Glutamatergic neuron (in vitro differentiated cells): ENCODE measurements around the gene CFAP61. TPM values are rescaled to one million over a fixed set of nuclear protein-coding genes. Genes with fewer than 3 reads are reported as not detected.

Source experiments
- DNase-seq: peaks from one replicate; pipeline ENCODE4 v3.0.0; 2022
- H3K27ac Mint-ChIP-seq: one replicate; pipeline ENCODE4 v1.8.0; 2020; ENCODE audit warnings: mild to moderate bottlenecking, mixed read lengths, inconsistent platforms; ENCODE audit not compliant: unreplicated experiment
- H3K27me3 Mint-ChIP-seq: one replicate; pipeline ENCODE4 v1.8.0; 2020; ENCODE audit warnings: mild to moderate bottlenecking, moderate library complexity, mixed read lengths, inconsistent platforms; ENCODE audit not compliant: unreplicated experiment
- H3K36me3 Mint-ChIP-seq: one replicate; pipeline ENCODE4 v1.8.0; 2020; ENCODE audit warnings: mild to moderate bottlenecking, mixed read lengths, inconsistent platforms; ENCODE audit not compliant: unreplicated experiment
- H3K4me1 Mint-ChIP-seq: one replicate; pipeline ENCODE4 v1.8.0; 2020; ENCODE audit warnings: mild to moderate bottlenecking, low read depth, mixed read lengths, inconsistent platforms; ENCODE audit not compliant: unreplicated experiment
- H3K4me3 Mint-ChIP-seq: one replicate; pipeline ENCODE4 v1.8.0; 2020; ENCODE audit warnings: mild to moderate bottlenecking, mixed read lengths, inconsistent platforms; ENCODE audit not compliant: unreplicated experiment
- H3K9me3 Mint-ChIP-seq: one replicate; pipeline ENCODE4 v1.8.0; 2020; ENCODE audit warnings: mild to moderate bottlenecking, moderate library complexity, mixed read lengths, inconsistent platforms; ENCODE audit not compliant: unreplicated experiment
- total RNA-seq: library from RNA; stranded (reverse); fragmentation: NEBNext Ultra II Directional; extraction: Animal tissue kit (Norgen Biotek cat#: 25700); gene quantifications from one replicate; pipeline ENCODE4 v1.2.1, GENCODE V29; 2021; ENCODE audit not compliant: unreplicated experiment
- TF ChIP-seq, protein P1 (sequence below): fragments of 200-600 bp; sonication (generic); IDR thresholded peaks from one replicate; pipeline ENCODE4 v1.5.0; 2021; ENCODE audit not compliant: partially characterized antibody, unreplicated experiment

The CFAP61 gene
- total RNA-seq, 1 donor from 2014 or later = 5.0 TPM

DNA sequence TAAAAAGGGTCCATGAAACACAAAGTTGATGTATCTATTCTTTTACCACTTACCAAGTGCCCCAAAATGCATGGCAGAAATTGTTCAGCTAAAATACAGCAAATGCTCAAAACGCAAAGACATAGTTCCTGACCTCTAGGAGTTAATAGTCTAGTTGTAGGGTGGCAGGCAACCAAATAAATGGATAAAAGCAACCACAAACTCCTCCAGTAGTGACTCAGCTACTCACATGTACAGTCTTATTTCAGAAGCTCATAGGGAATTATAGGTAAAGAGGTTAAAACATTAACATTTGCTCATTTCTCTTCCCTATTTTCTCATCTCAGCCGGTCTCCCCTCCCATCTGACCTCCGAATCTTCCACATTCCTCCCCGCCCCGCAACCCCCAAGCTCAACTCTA is 171.6 kb downstream of the CFAP61 start:
- no peak overlapping the region for H3K4me3 Mint-ChIP-seq
- peaks cover 2% of the 10 kb centered on the region for H3K9me3 Mint-ChIP-seq
- peaks cover 10% of the 10 kb centered on the region for H3K4me1 Mint-ChIP-seq
- H3K27ac Mint-ChIP-seq = no peak overlapping the region
- peaks cover 10% of the 10 kb centered on the region for H3K36me3 Mint-ChIP-seq
- no peak for DNase-seq
- peaks cover 2% of the 10 kb centered on the region for H3K27me3 Mint-ChIP-seq
- TF ChIP-seq, protein P1, sequence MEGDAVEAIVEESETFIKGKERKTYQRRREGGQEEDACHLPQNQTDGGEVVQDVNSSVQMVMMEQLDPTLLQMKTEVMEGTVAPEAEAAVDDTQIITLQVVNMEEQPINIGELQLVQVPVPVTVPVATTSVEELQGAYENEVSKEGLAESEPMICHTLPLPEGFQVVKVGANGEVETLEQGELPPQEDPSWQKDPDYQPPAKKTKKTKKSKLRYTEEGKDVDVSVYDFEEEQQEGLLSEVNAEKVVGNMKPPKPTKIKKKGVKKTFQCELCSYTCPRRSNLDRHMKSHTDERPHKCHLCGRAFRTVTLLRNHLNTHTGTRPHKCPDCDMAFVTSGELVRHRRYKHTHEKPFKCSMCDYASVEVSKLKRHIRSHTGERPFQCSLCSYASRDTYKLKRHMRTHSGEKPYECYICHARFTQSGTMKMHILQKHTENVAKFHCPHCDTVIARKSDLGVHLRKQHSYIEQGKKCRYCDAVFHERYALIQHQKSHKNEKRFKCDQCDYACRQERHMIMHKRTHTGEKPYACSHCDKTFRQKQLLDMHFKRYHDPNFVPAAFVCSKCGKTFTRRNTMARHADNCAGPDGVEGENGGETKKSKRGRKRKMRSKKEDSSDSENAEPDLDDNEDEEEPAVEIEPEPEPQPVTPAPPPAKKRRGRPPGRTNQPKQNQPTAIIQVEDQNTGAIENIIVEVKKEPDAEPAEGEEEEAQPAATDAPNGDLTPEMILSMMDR = no peak

DNA sequence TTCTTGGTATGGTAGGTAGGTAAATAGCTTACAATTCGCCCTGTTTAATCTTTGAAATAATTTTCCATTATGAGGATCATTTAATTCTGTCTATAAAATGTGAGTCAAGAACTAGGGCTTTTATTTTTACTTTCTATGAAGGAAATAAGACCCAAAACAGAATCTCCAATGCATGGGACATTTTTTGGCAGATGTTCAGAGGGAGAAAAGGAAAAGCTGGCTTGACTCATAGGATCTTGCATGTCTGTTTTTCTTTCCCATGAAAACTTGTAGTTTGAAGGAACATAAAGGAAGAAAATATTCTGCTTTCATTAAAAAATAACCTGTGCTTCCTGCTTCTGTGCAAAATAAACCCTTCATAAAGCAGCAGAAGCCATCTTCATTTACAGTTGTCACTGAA is 172.5 kb downstream of the CFAP61 start:
- Mint-ChIP-seq H3K36me3 (peaks cover 9% of the 10 kb centered on the region), H3K27me3 (peaks cover 2% of the 10 kb centered on the region), H3K9me3 (peaks cover 2% of the 10 kb centered on the region), H3K27ac (no peak overlapping the region), H3K4me3 (no peak overlapping the region), H3K4me1 (peaks cover 10% of the 10 kb centered on the region)
- no peak for DNase-seq
- TF ChIP-seq, protein P1 = no peak

DNA sequence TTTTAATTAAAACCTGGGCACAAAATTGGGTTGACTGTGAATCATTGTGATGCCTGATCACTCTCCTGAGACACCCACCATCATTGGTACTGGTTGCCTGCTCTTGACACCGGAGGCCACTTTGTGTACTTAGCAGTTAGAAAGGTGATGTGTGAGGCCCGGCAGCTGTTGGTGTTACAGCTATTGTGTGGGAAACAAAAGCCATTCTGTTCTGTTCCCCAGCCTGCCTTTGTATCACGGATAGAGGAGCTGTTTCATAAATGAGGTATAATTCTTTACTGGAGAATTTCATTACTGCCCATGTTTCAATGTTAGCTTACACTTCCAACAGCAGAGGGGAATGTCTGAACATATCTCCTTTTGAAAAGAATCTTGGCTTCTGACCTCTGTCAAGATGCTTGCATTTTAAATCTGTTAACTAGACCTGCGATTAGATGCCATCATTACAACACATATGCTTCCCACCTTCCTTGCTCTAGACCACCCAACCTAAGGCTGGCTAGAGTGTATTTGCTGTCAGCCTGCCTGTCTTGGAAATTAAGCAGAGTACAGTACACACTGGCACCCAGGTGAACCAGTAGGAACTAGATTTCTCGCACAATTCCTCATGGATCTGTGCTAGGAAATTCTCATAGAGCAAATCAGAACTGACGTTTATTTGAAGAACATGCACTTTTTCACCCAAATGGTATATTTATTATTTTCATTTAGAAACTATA is 173.2 kb downstream of the CFAP61 start:
- TF ChIP-seq, protein P1 = no peak
- Mint-ChIP-seq H3K27ac (peak overlapping the region; percentile 84), H3K4me1 (peaks cover 10% of the 10 kb centered on the region), H3K27me3 (peaks cover 2% of the 10 kb centered on the region), H3K9me3 (peaks cover 2% of the 10 kb centered on the region), H3K36me3 (peaks cover 9% of the 10 kb centered on the region), H3K4me3 (no peak overlapping the region)
- no peak for DNase-seq

DNA sequence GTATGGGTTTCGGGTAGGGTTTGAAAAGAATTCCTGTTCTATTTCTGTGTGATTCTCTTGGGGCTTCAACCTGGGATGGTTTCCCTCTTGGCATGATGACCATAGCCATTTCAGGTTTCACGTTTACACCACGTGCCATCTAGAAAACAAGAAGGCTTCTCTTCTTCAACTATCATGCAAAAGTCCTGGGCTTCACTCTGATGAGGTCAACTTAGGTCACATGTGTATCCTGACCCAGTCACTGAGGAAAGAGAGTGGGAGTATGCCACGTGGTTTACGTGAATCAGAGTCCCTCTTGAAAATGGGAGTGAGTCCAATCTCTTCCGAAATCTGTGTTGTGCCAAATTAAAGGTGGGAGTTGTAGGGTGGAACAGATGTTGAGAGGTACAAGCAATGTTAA is 174.2 kb downstream of the CFAP61 start:
- TF ChIP-seq, protein P1 = no peak
- Mint-ChIP-seq H3K9me3 (peaks cover 2% of the 10 kb centered on the region), H3K27me3 (peaks cover 2% of the 10 kb centered on the region), H3K4me1 (peaks cover 11% of the 10 kb centered on the region), H3K4me3 (no peak overlapping the region), H3K36me3 (peaks cover 9% of the 10 kb centered on the region), H3K27ac (no peak overlapping the region)
- no peak for DNase-seq

DNA sequence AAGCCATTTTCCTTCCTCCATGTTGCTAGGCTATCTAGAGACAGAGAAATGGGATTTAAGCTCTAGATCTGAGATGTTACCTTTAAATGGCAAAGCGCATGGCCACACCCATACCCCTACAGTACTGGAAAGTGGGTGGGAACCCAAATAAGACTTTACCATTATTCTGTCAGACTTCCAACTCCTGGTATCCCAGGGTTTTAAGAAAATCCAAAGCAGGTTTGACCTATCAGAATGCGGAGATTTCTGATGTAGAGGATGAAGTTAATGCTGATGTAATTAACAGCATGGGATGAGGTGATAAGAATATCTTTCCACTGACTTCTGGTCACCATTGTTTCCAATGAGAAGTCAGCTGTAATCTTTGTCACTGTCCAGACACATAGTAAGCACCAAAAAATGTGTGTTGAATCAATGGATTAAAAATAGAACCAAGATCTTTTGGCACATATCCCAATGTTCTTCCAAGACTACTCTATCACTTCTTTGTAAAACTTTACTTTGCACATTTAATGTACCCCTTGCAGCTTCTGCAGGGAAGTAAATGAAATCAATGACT is 174.8 kb downstream of the CFAP61 start:
- no peak overlapping the region for H3K27ac Mint-ChIP-seq
- H3K36me3 Mint-ChIP-seq = peaks cover 9% of the 10 kb centered on the region
- H3K4me3 Mint-ChIP-seq = no peak overlapping the region
- peaks cover 2% of the 10 kb centered on the region for H3K9me3 Mint-ChIP-seq
- no peak for DNase-seq
- TF ChIP-seq, protein P1 = no peak
- peaks cover 2% of the 10 kb centered on the region for H3K27me3 Mint-ChIP-seq
- H3K4me1 Mint-ChIP-seq = peaks cover 17% of the 10 kb centered on the region
